SK-N-SH (cell line): ENCODE measurements around the gene MNS1. TPM values are rescaled to one million over a fixed set of nuclear protein-coding genes. Genes with fewer than 3 reads are reported as not detected.

Experiments
- CTCF ChIA-PET: fragments of 300-600, 350-600 bp; formaldehyde crosslinking; extraction: SDS; loops from one replicate; lab custom pipeline; 2021; lab: Yijun Ruan, JAX
- POLR2A ChIA-PET: fragments of 350-600 bp; sonication (Branson Sonifier 250); formaldehyde crosslinking; extraction: SDS; loops from one replicate; lab custom pipeline; 2020; ENCODE audit warnings: antibody characterized with exemption, inconsistent platforms; lab: Yijun Ruan, JAX
- DNase-seq: peaks from one replicate; pipeline ENCODE4 v3.0.0; 2012
- H2AFZ ChIP-seq: fragments of 200-600 bp; sonication (generic); 2 replicates; pipeline ENCODE4 v1.8.1; 2016; ENCODE audit warnings: antibody characterized with exemption, mild to moderate bottlenecking, low read depth
- H3F3A ChIP-seq: fragments of 200-600 bp; sonication (generic); replicated peaks from 2 replicates; pipeline ENCODE3; 2016; ENCODE audit warnings: antibody characterized with exemption, mild to moderate bottlenecking; ENCODE audit not compliant: insufficient read depth
- H3K27ac ChIP-seq, 2 experiments: fragments of 200-500 bp in 1 of 2; fragments of 200-600 bp in 1 of 2; sonication (Bioruptor generic) in 1 of 2; sonication (generic), shearing (Covaris generic) in 1 of 2; 2 replicates each; pipeline versions ENCODE4 v1.5.1 to v1.6.1; 2014 to 2016; ENCODE audit warnings: low read depth in 2 of 2, inconsistent platforms in 1 of 2, low read length in 1 of 2, mild to moderate bottlenecking in 1 of 2, mixed read lengths in 1 of 2
- H3K27me3 ChIP-seq: fragments of 200-600 bp; sonication (generic), shearing (Covaris generic); 2 replicates; pipeline ENCODE4 v1.6.1; 2016; ENCODE audit warnings: mixed run types; ENCODE audit not compliant: insufficient read depth
- H3K36me3 ChIP-seq, 2 experiments: fragments of 200-500 bp in 1 of 2; fragments of 200-600 bp in 1 of 2; sonication (Bioruptor generic) in 1 of 2; sonication (generic) in 1 of 2; replicated peaks in 1 of 2; 2 replicates each; pipeline versions ENCODE3 to v1.5.1; 2014 to 2016; ENCODE audit warnings: low read length in 1 of 2, mild to moderate bottlenecking in 1 of 2; ENCODE audit not compliant: insufficient read depth in 2 of 2, control insufficient read depth in 1 of 2
- H3K4me1 ChIP-seq, 2 experiments: fragments of 200-500 bp in 1 of 2; fragments of 200-600 bp in 1 of 2; sonication (Bioruptor generic) in 1 of 2; sonication (generic), shearing (Covaris generic) in 1 of 2; 2 replicates each; pipeline versions ENCODE4 v1.5.1 to v1.6.1; 2014 to 2016; ENCODE audit warnings: low read depth in 1 of 2, low read length in 1 of 2, mixed run types in 1 of 2; ENCODE audit not compliant: insufficient read depth in 2 of 2, control insufficient read depth in 1 of 2
- H3K4me2 ChIP-seq: fragments of 200-600 bp; sonication (generic), shearing (Covaris generic); 2 replicates; pipeline ENCODE4 v1.6.1; 2017; ENCODE audit warnings: mixed run types
- H3K4me3 ChIP-seq, 2 experiments: fragments of 200-500 bp in 1 of 2; fragments of 200-600 bp in 1 of 2; sonication (Bioruptor generic) in 1 of 2; sonication (generic), shearing (Covaris generic) in 1 of 2; 2 replicates each; pipeline versions ENCODE4 v1.5.1 to v1.8.1; 2014 to 2016; ENCODE audit warnings: low read depth in 2 of 2, inconsistent platforms in 1 of 2, low read length in 1 of 2, mild to moderate bottlenecking in 1 of 2, mixed read lengths in 1 of 2, moderate library complexity in 1 of 2
- H3K79me2 ChIP-seq: fragments of 200-600 bp; sonication (generic); 2 replicates; pipeline ENCODE4 v1.8.1; 2017; ENCODE audit warnings: mild to moderate bottlenecking; ENCODE audit not compliant: insufficient read depth
- H3K9ac ChIP-seq: fragments of 200-600 bp; sonication (generic); 2 replicates; pipeline ENCODE4 v1.6.1; 2017; ENCODE audit warnings: mixed run types
- H3K9me2 ChIP-seq: fragments of 200-600 bp; sonication (generic); 2 replicates; pipeline ENCODE4 v1.6.1; 2017; ENCODE audit warnings: mixed run types
- H3K9me3 ChIP-seq: fragments of 200-600 bp; sonication (generic); 2 replicates; pipeline ENCODE4 v1.6.1; 2017; ENCODE audit warnings: mixed run types, mild to moderate bottlenecking, moderate library complexity
- H4K20me1 ChIP-seq: fragments of 200-600 bp; sonication (generic); 2 replicates; pipeline ENCODE4 v1.6.1; 2017; ENCODE audit warnings: mild to moderate bottlenecking, mixed run types; ENCODE audit not compliant: insufficient read depth
- CHD2 ChIP-seq: fragments of 150-350 bp; IDR thresholded peaks from 2 replicates; pipeline ENCODE4 v1.6.1; 2018; ENCODE audit warnings: low read length; ENCODE audit not compliant: partially characterized antibody
- ELF1 ChIP-seq: IDR thresholded peaks from 2 replicates; pipeline ENCODE4 v1.4.0; 2012
- EZH2phosphoT487 ChIP-seq: fragments of 200-600 bp; sonication (generic); IDR thresholded peaks from 2 replicates; pipeline ENCODE4 v1.6.1; 2017; ENCODE audit warnings: low read depth, mixed run types, mild to moderate bottlenecking, antibody characterized with exemption, moderate library complexity, borderline replicate concordance
- FOSL2 ChIP-seq: IDR thresholded peaks from 2 replicates; pipeline ENCODE4 v1.4.0; 2012; ENCODE audit warnings: low read depth, mild to moderate bottlenecking, moderate library complexity, borderline replicate concordance
- FOXJ3 ChIP-seq: sonication (generic); formaldehyde crosslinking; IDR thresholded peaks from 2 replicates; pipeline ENCODE4 v1.5.1; 2020; ENCODE audit warnings: mild to moderate bottlenecking, missing genetic modification reagents
- FOXM1 ChIP-seq: IDR thresholded peaks from 2 replicates; pipeline ENCODE4 v1.4.0; 2012; ENCODE audit warnings: low read depth, mild to moderate bottlenecking
- GABPA ChIP-seq: IDR thresholded peaks from 2 replicates; pipeline ENCODE4 v1.4.0; 2012; ENCODE audit warnings: low read depth, mild to moderate bottlenecking
- GATA2 ChIP-seq: sonication (generic); formaldehyde crosslinking; IDR thresholded peaks from 2 replicates; pipeline ENCODE4 v1.5.0; 2020; ENCODE audit warnings: mild to moderate bottlenecking, missing genetic modification reagents
- JUND ChIP-seq: IDR thresholded peaks from 2 replicates; pipeline ENCODE4 v1.4.0; 2012
- MEF2A ChIP-seq: IDR thresholded peaks from 2 replicates; pipeline ENCODE4 v1.4.0; 2012; ENCODE audit warnings: low read depth, borderline replicate concordance
- MXI1 ChIP-seq: IDR thresholded peaks from 2 replicates; pipeline ENCODE4 v1.6.1; 2012; ENCODE audit warnings: mild to moderate bottlenecking, low read depth, low read length, improper control_type of control experiment
- NFIC ChIP-seq: IDR thresholded peaks from 2 replicates; pipeline ENCODE4 v1.4.0; 2012; ENCODE audit warnings: borderline replicate concordance
- NRF1 ChIP-seq: IDR thresholded peaks from 2 replicates; pipeline ENCODE4 v1.6.1; 2012; ENCODE audit warnings: low read depth, mild to moderate bottlenecking, low read length
- POLR2AphosphoS5 ChIP-seq: IDR thresholded peaks from 2 replicates; pipeline ENCODE4 v1.6.1; 2012; ENCODE audit warnings: low read depth, low read length
- RAD21 ChIP-seq: IDR thresholded peaks from 2 replicates; pipeline ENCODE4 v1.6.1; 2012; ENCODE audit warnings: mild to moderate bottlenecking, low read length
- RCOR1 ChIP-seq: fragments of 150-350 bp; IDR thresholded peaks from 2 replicates; pipeline ENCODE4 v1.6.1; 2017; ENCODE audit warnings: antibody characterized with exemption, low read length
- REST ChIP-seq: IDR thresholded peaks from 2 replicates; pipeline ENCODE4 v1.6.1; 2012; ENCODE audit warnings: mild to moderate bottlenecking, low read depth, low read length, moderate library complexity
- RXRA ChIP-seq: IDR thresholded peaks from 2 replicates; pipeline ENCODE4 v1.4.0; 2012; ENCODE audit warnings: low read depth, mild to moderate bottlenecking, borderline replicate concordance
- SIN3A ChIP-seq: IDR thresholded peaks from 2 replicates; pipeline ENCODE4 v1.6.1; 2012; ENCODE audit warnings: low read depth, mild to moderate bottlenecking, low read length, moderate library complexity, borderline replicate concordance
- SMC3 ChIP-seq: IDR thresholded peaks from 2 replicates; pipeline ENCODE4 v1.6.1; 2012; ENCODE audit warnings: low read depth, low read length, improper control_type of control experiment
- TAF1 ChIP-seq: IDR thresholded peaks from 2 replicates; pipeline ENCODE4 v1.6.1; 2012; ENCODE audit warnings: low read depth, mild to moderate bottlenecking, low read length, moderate library complexity, borderline replicate concordance
- TCF12 ChIP-seq: IDR thresholded peaks from 2 replicates; pipeline ENCODE4 v1.4.0; 2012
- TEAD4 ChIP-seq: IDR thresholded peaks from 2 replicates; pipeline ENCODE4 v1.4.0; 2012; ENCODE audit warnings: mild to moderate bottlenecking, borderline replicate concordance; ENCODE audit not compliant: insufficient read depth
- USF1 ChIP-seq: IDR thresholded peaks from 2 replicates; pipeline ENCODE4 v1.4.0; 2012; ENCODE audit warnings: low read depth, borderline replicate concordance
- USF2 ChIP-seq: fragments of 150-350 bp; IDR thresholded peaks from 2 replicates; pipeline ENCODE4 v1.6.1; 2017; ENCODE audit warnings: antibody characterized with exemption, low read length, low read depth, borderline replicate concordance
- WGBS: methylation state at CpG from one replicate; pipeline ENCODE4 v1.1.6; 2017; ENCODE audit warnings: low lambda C conversion rate; 5-methylcytosine and 5-hydroxymethylcytosine counted together
- polyA plus RNA-seq, 3 experiments: library from polyadenylated mRNA; depleted of rRNA; stranded (reverse); fragments of >200 nt; gene quantifications; 2 replicates each; pipeline ENCODE4 v1.2.3, GENCODE V29; 2012
- TF ChIP-seq, protein P1 (sequence below): IDR thresholded peaks from 2 replicates; pipeline ENCODE4; 2012

The MNS1 gene
- polyA plus RNA-seq, 1 of the 3 experiments (the other 2 are of a cell fraction): 0.90 TPM

DNA sequence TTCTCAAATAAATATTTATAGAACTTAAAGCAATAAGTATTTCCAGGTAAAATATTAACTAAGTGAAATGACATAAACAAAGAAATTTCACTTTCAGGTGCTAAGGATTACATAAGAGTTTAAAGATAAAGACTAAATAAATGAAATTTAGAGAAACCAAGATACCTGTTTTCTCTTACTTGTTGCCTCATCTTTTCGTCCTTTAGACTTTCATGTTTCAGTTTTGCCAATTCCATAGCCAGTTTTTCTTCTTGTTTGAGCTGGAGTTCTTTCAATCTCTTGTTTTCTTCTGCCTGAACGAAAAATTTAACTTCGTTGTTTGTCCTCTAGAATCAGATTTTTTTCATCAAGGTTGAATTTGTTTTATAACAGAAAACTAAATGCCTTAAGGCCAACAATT lies 8.7 kb downstream of the MNS1 start:
- no peak overlapping the region for H2AFZ ChIP-seq
- H3K9me2 ChIP-seq: no peaks in the 10 kb centered on the region
- TF ChIP-seq FOXM1 (no peak), FOXJ3 (no peak), TCF12 (no peak), GATA2 (no peak), USF2 (no peak), SIN3A (no peak), RAD21 (no peak), CHD2 (no peak), RCOR1 (no peak), TEAD4 (no peak), NFIC (no peak), GABPA (no peak), MEF2A (no peak), JUND (no peak), NRF1 (no peak), SMC3 (no peak), EZH2phosphoT487 (no peak), TAF1 (no peak), FOSL2 (no peak)
- TF ChIP-seq, protein P1, sequence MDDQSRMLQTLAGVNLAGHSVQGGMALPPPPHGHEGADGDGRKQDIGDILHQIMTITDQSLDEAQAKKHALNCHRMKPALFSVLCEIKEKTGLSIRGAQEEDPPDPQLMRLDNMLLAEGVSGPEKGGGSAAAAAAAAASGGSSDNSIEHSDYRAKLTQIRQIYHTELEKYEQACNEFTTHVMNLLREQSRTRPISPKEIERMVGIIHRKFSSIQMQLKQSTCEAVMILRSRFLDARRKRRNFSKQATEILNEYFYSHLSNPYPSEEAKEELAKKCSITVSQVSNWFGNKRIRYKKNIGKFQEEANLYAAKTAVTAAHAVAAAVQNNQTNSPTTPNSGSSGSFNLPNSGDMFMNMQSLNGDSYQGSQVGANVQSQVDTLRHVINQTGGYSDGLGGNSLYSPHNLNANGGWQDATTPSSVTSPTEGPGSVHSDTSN: no peak
- H3K9ac ChIP-seq: no peak overlapping the region
- H3F3A ChIP-seq: peaks cover 8% of the 10 kb centered on the region
- H3K4me2 ChIP-seq: no peak overlapping the region
- H3K79me2 ChIP-seq: no peaks in the 10 kb centered on the region
- peaks cover 0 to 9% of the 10 kb centered on the region in 2 experiments for H3K36me3 ChIP-seq
- no peak overlapping the region for H3K27ac ChIP-seq
- no peaks in the 10 kb centered on the region for H3K9me3 ChIP-seq
- H4K20me1 ChIP-seq: no peaks in the 10 kb centered on the region
- H3K4me3 ChIP-seq: no peak overlapping the region
- CTCF ChIA-PET: no interaction called here
- DNase-seq: no peak
- POLR2A ChIA-PET: no interaction called here
- 91% methylated on average over 3 of the region's 3 CpGs for WGBS
- H3K4me1 ChIP-seq: peaks cover 0 to 8% of the 10 kb centered on the region in 2 experiments; a peak in 2 of 4 replicates
- H3K27me3 ChIP-seq: no peaks in the 10 kb centered on the region

GRCh38 chr15:56454836-56455235 lies 10.1 kb downstream of the MNS1 start:
- Histone ChIP-seq H3K36me3 (peaks cover 0 to 14% of the 10 kb centered on the region in 2 experiments), H3F3A (no peaks in the 10 kb centered on the region), H3K27ac (no peak overlapping the region; a peak in 1 of 4 replicates), H3K9me3 (no peaks in the 10 kb centered on the region), H3K4me3 (no peak overlapping the region), H2AFZ (no peak overlapping the region), H3K79me2 (no peaks in the 10 kb centered on the region), H3K4me1 (peaks cover 0 to 8% of the 10 kb centered on the region in 2 experiments; a peak in 2 of 4 replicates), H4K20me1 (no peaks in the 10 kb centered on the region), H3K9me2 (no peaks in the 10 kb centered on the region), H3K27me3 (no peaks in the 10 kb centered on the region), H3K9ac (no peak overlapping the region), H3K4me2 (no peak overlapping the region)
- ChIA-PET CTCF (interaction anchor here (1.0 to 1.1 kb wide), 2 partner anchors 26 to 209 kb away, joined by 3 read pairs; no protein-coding TSS in a partner anchor), POLR2A (no interaction called here)
- DNase-seq: no peak
- 60% methylated on average over 1 of the region's 1 CpG for WGBS
- TF ChIP-seq USF1: no peak
- no peak for TF ChIP-seq SIN3A
- TF ChIP-seq POLR2AphosphoS5: no peak
- TF ChIP-seq GABPA: no peak
- no peak for TF ChIP-seq MXI1
- TF ChIP-seq GATA2: no peak
- TF ChIP-seq REST: no peak
- no peak for TF ChIP-seq TEAD4
- no peak for TF ChIP-seq ELF1
- TF ChIP-seq RXRA: no peak
- no peak for TF ChIP-seq JUND
- no peak for TF ChIP-seq TCF12
